Activated CD8-positive, alpha-beta T cell treated with anti-CD3 and anti-CD28 coated beads, Interleukin-2, amount 10 ng/mL, durations not matched to agents 7 days and 5 days (primary cell): Measurements from ENCODE around the gene MYCL. TPM values are rescaled to one million over a fixed set of nuclear protein-coding genes. Genes with fewer than 3 reads are reported as not detected.

Source experiments
- ATAC-seq: fragments of 150-1000 bp; cut with Tn5 transposase; one replicate; pipeline ENCODE4 v1.10.0; 2021; ENCODE audit warnings: moderate library complexity
- CTCF ChIA-PET: fragments of 350-600 bp; sonication (Branson Sonifier 250); formaldehyde crosslinking; loops from one replicate; lab custom pipeline; 2021; ENCODE audit warnings: antibody characterized with exemption; lab: Charles Lee
- POLR2A ChIA-PET: fragments of 350-600 bp; sonication (Branson Sonifier 250); formaldehyde crosslinking; loops from one replicate; lab custom pipeline; 2021; ENCODE audit warnings: antibody characterized with exemption; lab: Charles Lee
- DNase-seq: peaks from one replicate; pipeline ENCODE4 v3.0.0-alpha.2; 2020
- H3K27ac Mint-ChIP-seq: one replicate; pipeline ENCODE4 v1.8.0; 2021; ENCODE audit warnings: mild to moderate bottlenecking, mixed read lengths
- H3K27me3 Mint-ChIP-seq: one replicate; pipeline ENCODE4 v1.8.0; 2021; ENCODE audit warnings: low read depth, mixed read lengths
- H3K36me3 Mint-ChIP-seq: one replicate; pipeline ENCODE4 v1.8.0; 2021; ENCODE audit warnings: low read depth, mixed read lengths
- H3K4me1 Mint-ChIP-seq: one replicate; pipeline ENCODE4 v1.8.0; 2021; ENCODE audit warnings: low read depth, mixed read lengths
- H3K4me3 Mint-ChIP-seq: one replicate; pipeline ENCODE4 v1.8.0; 2021; ENCODE audit warnings: mild to moderate bottlenecking, mixed read lengths
- H3K9me3 Mint-ChIP-seq: one replicate; pipeline ENCODE4 v1.8.0; 2022; ENCODE audit warnings: mixed read lengths; ENCODE audit not compliant: insufficient read depth
- total RNA-seq, 2 experiments: library from RNA; stranded (reverse); gene quantifications; one replicate each; pipeline ENCODE4 v1.2.3, GENCODE V29; 2021

The MYCL gene
- total RNA-seq, 2 experiments from 2014 or later, result not detected

DNA sequence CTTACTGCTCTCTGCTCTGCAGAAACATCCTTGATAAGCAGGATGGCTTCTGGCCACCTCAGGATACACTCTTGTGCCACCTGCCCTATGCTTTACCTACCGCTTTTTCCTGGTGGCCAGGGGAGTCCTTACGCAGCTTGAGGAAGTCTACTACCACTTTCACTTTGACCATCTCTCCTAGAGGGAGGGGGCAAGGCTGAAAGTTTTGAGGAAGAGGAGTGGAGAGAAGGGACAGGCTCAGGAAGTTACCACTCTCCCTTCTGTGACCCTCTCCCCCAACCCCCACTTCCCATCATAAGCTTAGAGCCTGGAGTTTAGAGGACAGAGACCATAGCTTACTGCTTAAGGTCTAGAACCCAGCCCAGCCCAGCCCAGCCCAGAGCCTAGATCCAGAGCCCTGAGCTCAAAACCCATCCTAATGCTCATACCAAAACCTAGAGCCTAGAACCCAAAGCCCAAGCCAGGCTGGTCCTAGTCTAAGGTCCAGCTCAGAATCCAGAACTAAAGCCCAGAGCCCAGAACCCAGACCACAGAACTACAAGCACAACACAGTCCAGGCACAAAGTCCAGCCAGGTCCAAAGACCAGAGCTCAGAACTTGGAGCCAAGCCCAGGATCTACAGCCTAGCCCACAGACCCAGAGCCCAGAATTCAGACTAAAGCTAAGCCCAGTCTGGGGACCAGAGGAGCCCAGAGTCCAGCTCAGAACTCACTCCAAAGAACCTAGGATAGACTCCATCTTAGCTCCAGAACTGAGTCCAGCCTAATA, 35.2 kb upstream of the MYCL start:
- Mint-ChIP-seq H3K9me3 (no peaks in the 10 kb centered on the region), H3K4me1 (peaks cover 2% of the 10 kb centered on the region), H3K4me3 (no peak overlapping the region), H3K36me3 (no peaks in the 10 kb centered on the region), H3K27me3 (no peaks in the 10 kb centered on the region), H3K27ac (no peak overlapping the region)
- DNase-seq (no peak), ATAC-seq (no peak)
- ChIA-PET POLR2A (interaction anchor here (1.0 kb wide), 1 partner anchor 19 kb away, joined by 3 read pairs; no protein-coding TSS in a partner anchor), CTCF (interaction anchor here (0.6 to 2.5 kb wide), 3 partner anchors 18 to 148 kb away, joined by 3 to 12 read pairs (median 3); no protein-coding TSS in a partner anchor)

DNA sequence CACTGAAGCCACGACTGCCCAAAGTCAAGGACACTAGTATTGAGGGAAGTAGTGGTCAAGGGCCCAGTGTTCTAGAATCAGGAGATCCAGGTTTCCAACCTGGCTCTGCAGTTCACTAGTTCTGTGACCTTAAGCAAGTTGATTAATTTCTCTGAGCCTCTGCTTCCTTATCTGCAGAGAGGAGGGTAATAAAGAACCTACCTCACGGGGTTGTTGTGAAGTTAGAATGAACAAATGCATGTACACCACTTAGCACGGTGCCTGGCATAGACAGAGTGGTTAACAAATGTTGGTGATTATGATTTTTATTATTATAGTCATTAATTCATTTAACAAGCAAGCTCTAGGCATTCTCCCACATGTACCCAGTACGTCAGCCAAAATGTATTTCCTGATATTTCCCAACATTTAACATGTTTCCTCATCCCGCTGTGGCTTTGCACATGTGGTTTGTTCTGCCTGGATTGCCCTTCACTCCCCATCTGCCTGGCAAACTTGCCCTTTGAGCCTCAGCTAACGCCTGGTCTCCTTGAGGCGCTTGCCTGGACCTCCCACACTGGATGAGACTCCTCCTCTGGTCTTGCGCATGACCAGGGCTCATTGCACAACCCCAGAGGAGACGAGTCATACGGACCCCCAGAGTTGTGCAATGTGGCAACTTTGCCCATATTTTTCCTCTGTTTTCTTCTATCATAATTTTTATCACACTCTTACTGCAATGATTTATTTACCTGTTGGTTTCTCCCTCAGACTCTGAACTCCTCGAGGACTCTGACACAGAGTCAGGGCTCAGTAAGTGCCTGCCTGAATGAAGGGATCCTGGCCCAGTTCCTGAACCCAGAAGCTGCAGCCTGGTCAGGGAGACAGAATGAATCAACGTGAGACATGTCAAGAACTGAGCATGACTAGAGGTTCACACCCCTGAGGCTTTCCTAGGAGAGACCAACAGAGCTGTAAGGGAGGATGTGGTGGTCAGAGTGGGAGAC, 32.5 kb upstream of the MYCL start:
- H3K9me3 Mint-ChIP-seq, result no peaks in the 10 kb centered on the region

DNA sequence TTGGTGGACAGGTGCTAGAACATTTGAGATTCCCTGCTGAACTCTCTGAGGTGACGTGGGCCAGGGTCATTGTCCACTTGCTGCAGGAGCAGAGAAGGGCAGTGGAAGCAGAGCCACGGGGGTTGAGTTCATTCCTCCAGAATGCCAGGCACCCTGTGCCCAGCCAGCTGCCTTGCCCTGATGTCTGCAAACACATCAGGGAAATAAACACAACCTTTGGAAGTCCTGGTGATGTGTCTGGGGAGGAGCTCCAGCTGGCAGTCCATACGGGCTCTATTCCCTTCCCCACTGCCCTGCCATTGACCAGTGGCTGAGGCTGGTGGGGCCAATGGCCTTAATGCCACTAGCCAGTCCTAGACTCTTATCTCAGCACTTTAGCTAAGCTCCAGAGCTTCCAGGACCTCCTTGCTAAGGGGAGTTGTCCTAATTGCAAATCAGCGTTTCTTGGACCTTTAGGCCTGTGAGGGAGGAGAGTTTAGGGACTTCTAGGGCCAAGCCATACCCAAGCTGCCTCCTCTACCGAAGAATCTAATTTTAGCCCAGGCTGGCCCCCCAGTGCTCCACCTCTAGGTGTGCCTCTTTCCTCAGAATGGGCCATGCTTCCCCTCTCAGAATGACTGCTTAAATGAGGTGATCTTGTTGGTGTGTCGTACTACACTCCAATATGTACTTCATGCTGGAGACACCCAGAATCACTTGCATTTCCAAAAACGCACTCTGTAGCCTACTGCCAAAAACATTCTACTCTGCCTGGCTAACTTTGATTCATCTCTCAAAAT, 27.3 kb upstream of the MYCL start:
- no peak overlapping the region for H3K4me3 Mint-ChIP-seq
- H3K9me3 Mint-ChIP-seq, result no peaks in the 10 kb centered on the region
- CTCF ChIA-PET, result interaction anchor here (1.6 kb wide), 1 partner anchor 9 kb away, joined by 3 read pairs; no protein-coding TSS in a partner anchor
- ATAC-seq (no peak), DNase-seq (no peak)
- H3K27me3 Mint-ChIP-seq, result no peaks in the 10 kb centered on the region
- no peaks in the 10 kb centered on the region for H3K36me3 Mint-ChIP-seq
- peaks cover 5% of the 10 kb centered on the region for H3K4me1 Mint-ChIP-seq
- H3K27ac Mint-ChIP-seq, result no peak overlapping the region
- POLR2A ChIA-PET, result no interaction called here

More for the DNA sequence above, 32.5 kb upstream of the MYCL start:
- CTCF ChIA-PET, result interaction anchor here (1.4 to 2.1 kb wide), 3 partner anchors 15 to 98 kb away, joined by 3 to 7 read pairs (median 4); partner anchors contain the start of gene MYCL
- Mint-ChIP-seq H3K36me3 (no peaks in the 10 kb centered on the region), H3K27me3 (no peaks in the 10 kb centered on the region), H3K27ac (no peak overlapping the region), H3K4me1 (peaks cover 2% of the 10 kb centered on the region), H3K4me3 (no peak overlapping the region)
- POLR2A ChIA-PET, result no interaction called here
- no peak for ATAC-seq
- no peak for DNase-seq

DNA sequence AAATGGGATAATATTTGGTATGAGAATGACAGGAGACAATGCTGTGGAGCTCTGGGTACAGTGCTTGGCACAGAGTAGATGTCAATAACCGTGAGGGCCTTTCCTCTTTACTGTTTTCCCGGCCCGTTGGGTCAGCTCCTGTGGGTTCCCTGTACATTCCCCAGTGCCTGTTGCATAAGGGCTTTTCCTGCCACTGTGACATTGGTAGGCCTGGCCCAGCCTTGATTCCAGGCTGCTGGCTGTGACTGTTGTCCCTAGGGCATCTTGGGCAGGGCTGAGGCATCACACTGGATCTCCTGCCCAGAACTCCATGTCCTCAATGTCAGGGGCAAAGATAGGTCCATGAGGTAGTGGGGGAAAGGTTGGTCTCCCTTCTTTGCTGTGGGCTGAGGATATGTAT, 25.8 kb upstream of the MYCL start:
- DNase-seq (no peak), ATAC-seq (no peak)
- Mint-ChIP-seq H3K4me1 (peaks cover 5% of the 10 kb centered on the region), H3K27ac (no peak overlapping the region), H3K36me3 (no peaks in the 10 kb centered on the region), H3K9me3 (no peaks in the 10 kb centered on the region), H3K4me3 (no peak overlapping the region), H3K27me3 (no peaks in the 10 kb centered on the region)
- ChIA-PET POLR2A (no interaction called here), CTCF (no interaction called here)

DNA sequence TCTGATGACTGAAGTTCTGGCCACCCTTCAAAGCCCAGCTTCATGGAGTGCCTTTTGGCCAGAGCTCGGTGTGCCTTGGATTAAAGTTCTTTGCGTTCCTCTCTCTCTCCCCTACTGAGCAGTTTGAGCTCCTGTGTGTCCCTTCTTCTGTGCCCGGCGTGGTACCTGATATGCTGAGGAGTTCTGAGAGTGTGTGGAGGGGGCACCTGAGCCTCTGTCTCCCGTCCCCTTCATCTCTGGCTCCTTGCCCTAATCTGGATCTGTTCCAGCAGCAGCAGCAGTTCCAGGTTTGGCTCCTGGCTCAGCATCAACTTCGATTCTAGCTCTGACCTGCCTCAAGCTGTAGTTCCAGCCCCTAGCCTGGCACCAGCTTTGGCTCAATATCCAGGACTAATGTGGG, 25.1 kb upstream of the MYCL start:
- ChIA-PET CTCF (interaction anchor here (10.1 kb wide), 1 partner anchor 105 kb away, joined by 150 read pairs; no protein-coding TSS in a partner anchor), POLR2A (no interaction called here)
- Mint-ChIP-seq H3K27me3 (no peaks in the 10 kb centered on the region), H3K36me3 (no peaks in the 10 kb centered on the region), H3K27ac (no peak overlapping the region), H3K4me3 (no peak overlapping the region), H3K4me1 (peaks cover 5% of the 10 kb centered on the region), H3K9me3 (no peaks in the 10 kb centered on the region)
- DNase-seq (no peak), ATAC-seq (no peak)

DNA sequence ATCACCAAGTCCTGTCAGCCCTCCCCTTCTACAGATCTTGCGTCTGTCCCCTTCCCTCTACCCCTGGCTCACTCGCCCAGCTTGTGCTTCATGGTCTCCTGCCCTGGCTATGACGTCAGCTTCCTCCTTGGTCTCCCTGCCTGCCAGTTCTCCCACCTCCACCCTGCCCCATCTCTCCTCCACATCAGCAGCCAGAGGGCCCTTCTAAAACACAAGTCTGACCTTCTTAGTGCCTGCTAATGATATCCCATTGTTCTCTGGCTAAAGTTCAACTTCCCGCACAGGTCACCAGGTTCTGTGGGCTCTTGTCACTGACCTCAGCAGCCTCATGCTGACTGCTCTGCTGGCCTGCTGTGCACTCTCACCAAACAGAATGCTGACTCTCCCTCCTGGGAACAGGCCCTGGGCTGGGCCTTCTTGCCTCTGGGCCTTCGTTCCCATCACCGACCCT, 24.7 kb upstream of the MYCL start:
- POLR2A ChIA-PET, result no interaction called here
- no peak for DNase-seq
- H3K9me3 Mint-ChIP-seq, result no peaks in the 10 kb centered on the region
- ATAC-seq, result no peak
- no peaks in the 10 kb centered on the region for H3K27me3 Mint-ChIP-seq
- H3K4me3 Mint-ChIP-seq, result no peak overlapping the region
- H3K4me1 Mint-ChIP-seq, result peaks cover 5% of the 10 kb centered on the region
- no peak overlapping the region for H3K27ac Mint-ChIP-seq
- no peaks in the 10 kb centered on the region for H3K36me3 Mint-ChIP-seq
- CTCF ChIA-PET, result interaction anchor here (2.2 to 10.1 kb wide), 2 partner anchors 47 to 105 kb away, joined by 10 to 150 read pairs; no protein-coding TSS in a partner anchor

DNA sequence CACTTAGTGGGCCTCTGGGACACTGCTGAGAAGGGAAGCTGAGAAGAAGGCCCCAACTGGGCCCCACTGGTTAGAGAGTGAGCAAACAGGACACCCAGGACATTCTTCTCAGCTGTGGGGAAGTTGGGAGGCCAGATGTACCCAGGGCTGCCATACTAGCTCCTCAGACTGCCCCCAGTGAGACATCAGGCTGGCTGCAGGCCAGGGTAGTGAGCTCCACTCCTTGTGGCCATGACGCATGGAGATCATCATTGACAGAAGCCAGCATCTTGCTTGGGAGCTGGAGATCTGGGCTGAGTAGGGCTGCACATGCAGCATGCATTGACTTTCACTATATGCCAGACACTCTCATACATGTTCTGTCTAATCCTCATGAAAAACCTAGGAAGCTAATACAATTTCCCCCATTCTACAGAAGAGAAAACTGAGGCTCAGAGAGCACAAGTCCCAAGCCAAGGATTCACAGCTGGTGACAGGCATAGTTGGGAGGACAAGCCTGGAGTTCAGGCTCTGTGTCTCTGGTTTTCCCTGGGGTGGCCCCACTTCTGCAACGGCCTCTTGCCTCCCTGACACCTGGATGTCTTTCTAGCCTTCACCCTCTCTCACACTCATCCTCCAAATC, 24.1 kb upstream of the MYCL start:
- ChIA-PET POLR2A (interaction anchor here (0.6 kb wide), 1 partner anchor 1072 kb away, joined by 7 read pairs; no protein-coding TSS in a partner anchor), CTCF (interaction anchor here (1.2 to 10.1 kb wide), 3 partner anchors 46 to 106 kb away, joined by 4 to 150 read pairs (median 10); no protein-coding TSS in a partner anchor)
- no peak overlapping the region for H3K4me3 Mint-ChIP-seq
- H3K9me3 Mint-ChIP-seq, result no peaks in the 10 kb centered on the region
- no peaks in the 10 kb centered on the region for H3K36me3 Mint-ChIP-seq
- ATAC-seq (no peak), DNase-seq (no peak)
- H3K4me1 Mint-ChIP-seq, result peaks cover 5% of the 10 kb centered on the region
- H3K27ac Mint-ChIP-seq, result no peak overlapping the region
- H3K27me3 Mint-ChIP-seq, result no peaks in the 10 kb centered on the region

DNA sequence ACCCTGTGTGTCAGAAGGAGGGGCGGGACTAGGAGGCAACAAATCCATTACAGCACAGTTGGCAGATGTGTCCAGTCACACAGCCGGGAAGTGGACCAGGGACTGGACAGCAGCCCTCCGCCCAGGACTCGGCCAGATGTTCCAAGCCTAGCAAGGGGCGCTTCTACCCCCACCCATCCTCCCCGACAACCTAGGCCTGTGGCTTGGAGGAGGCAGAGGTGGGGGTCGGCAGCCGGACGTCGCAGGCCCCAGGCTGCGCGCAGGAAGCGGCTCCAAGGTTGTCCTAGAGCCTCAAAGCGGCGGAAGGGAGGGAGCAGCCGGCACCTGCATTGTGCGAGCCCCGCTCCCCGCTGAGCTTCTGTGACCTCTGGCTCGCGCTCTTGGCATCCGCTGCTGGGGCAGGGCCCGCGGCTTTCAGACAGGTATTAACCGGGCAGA, 20.6 kb upstream of the MYCL start:
- Mint-ChIP-seq H3K4me3 (no peak overlapping the region), H3K27me3 (no peaks in the 10 kb centered on the region), H3K4me1 (peaks cover 5% of the 10 kb centered on the region), H3K9me3 (no peaks in the 10 kb centered on the region), H3K27ac (no peak overlapping the region), H3K36me3 (no peaks in the 10 kb centered on the region)
- ChIA-PET POLR2A (no interaction called here), CTCF (interaction anchor here (1.3 to 10.1 kb wide), 3 partner anchors 50 to 109 kb away, joined by 4 to 150 read pairs (median 99); no protein-coding TSS in a partner anchor)
- ATAC-seq, result no peak
- DNase-seq, result no peak

DNA sequence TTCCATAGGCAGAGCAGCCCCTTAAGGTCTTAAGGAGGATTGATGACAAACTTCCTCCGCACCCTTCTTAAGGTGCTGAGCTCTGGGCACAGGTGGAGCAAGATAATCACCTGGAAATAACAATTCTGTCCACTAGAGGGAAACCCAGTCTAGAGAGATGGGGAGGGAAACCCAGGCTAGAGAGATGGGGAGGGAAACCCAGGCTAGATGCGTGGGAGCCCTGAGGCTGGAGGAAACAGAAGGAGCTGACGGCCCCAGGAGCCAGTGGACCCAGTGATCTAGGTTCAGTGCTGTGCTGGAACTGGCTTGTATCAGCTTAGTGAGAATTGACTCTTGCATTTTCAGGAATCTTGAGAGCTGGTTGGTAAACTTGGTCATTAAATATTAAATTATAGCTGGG, 17.8 kb upstream of the MYCL start:
- Mint-ChIP-seq H3K36me3 (no peaks in the 10 kb centered on the region), H3K4me1 (no peaks in the 10 kb centered on the region), H3K27ac (no peak overlapping the region), H3K9me3 (no peaks in the 10 kb centered on the region), H3K27me3 (no peaks in the 10 kb centered on the region), H3K4me3 (no peak overlapping the region)
- CTCF ChIA-PET, result interaction anchor here (0.7 to 10.1 kb wide), 36 partner anchors 10 to 313 kb away, joined by 3 to 150 read pairs (median 6); partner anchors contain the start of genes CAP1, MFSD2A and MYCL
- POLR2A ChIA-PET, result interaction anchor here (1.0 kb wide), 1 partner anchor 17 kb away, joined by 3 read pairs; no protein-coding TSS in a partner anchor
- DNase-seq (peak; percentile 50), ATAC-seq (peak; percentile 95)

DNA sequence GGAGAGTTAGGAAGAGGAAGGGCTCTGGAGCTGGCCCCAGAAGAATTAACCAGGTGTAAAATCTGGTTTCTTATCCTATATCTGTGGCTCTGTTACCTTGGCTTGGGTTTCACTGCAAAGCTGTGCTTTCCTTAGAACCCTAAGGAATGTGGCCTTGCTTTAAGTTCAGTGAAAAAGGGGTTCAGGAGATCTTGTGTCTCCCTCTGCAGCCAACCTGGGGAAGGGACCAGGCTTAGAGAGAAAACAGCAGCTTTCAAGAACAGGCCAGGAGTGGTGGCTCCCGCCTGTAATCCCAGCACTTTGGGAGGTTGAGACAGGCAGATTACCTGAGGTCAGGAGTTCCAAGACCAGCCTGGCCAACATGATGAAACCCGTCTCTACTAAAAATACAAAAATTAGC, 16.1 kb upstream of the MYCL start:
- no peaks in the 10 kb centered on the region for H3K27me3 Mint-ChIP-seq
- no peak overlapping the region for H3K27ac Mint-ChIP-seq
- POLR2A ChIA-PET, result no interaction called here
- no peaks in the 10 kb centered on the region for H3K36me3 Mint-ChIP-seq
- H3K9me3 Mint-ChIP-seq, result no peaks in the 10 kb centered on the region
- ATAC-seq, result no peak
- CTCF ChIA-PET, result interaction anchor here (0.8 to 10.1 kb wide), 5 partner anchors 10 to 114 kb away, joined by 3 to 150 read pairs (median 6); no protein-coding TSS in a partner anchor
- no peak overlapping the region for H3K4me3 Mint-ChIP-seq
- H3K4me1 Mint-ChIP-seq, result no peaks in the 10 kb centered on the region
- DNase-seq, result no peak
